22Rv1 (cell line): ENCODE data around the gene CLDN11.

Experiments used
- H3K27ac ChIP-seq: fragments of 450-650 bp; 2 replicates; pipeline ENCODE4 v1.5.1; 2017
- ZFX ChIP-seq: fragments of 450-650 bp; IDR thresholded peaks from 2 replicates; pipeline ENCODE4 v1.6.1; 2017; ENCODE audit warnings: antibody characterized with exemption, borderline replicate concordance
- TF ChIP-seq, protein P1 (sequence below): fragments of 450-650 bp; IDR thresholded peaks from 2 replicates; pipeline ENCODE4 v1.5.1; 2017; ENCODE audit warnings: mild to moderate bottlenecking

CLDN11 gene

DNA sequence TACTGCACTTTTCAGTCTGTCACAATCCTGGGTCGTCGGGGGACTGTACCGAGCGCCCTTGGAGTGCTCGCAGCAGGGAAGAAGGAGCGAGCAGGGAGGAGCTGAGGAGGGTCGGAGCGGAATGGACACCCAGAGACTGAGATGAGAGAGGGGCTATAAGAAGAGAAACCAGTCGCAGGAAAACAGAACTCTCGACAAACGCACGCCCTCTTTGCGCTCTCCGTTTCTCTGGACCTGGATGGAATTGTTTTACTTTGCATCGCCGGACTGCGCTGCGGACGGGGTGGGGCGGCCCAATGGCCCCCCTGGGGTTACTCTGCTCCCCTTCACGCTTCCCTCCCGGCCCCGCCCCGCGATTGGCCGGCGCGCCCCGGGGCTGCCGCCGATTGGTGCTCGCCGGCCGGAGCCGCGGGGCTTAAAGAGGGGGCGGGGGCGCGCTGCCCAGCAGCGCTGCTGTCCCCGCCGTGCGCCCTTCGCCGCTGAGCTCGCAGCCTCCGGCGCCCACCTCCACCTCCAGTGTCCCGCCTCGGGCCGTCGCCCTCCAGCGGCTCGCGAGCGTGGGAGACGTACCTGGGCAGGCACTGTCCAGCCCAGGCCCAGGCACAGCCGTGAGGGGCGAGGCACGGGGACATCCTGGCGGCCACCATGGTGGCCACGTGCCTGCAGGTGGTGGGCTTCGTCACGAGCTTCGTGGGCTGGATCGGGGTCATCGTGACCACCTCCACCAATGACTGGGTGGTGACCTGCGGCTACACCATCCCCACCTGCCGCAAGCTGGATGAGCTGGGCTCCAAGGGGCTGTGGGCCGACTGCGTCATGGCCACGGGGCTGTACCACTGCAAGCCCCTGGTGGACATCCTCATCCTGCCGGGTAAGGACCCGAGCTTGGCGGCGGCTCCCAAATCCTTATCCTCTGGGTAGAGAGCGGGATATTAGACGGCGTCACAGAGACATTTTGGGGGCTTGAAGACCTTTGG lies at the start of gene CLDN11:
Gene CLDN11 (plus strand): TSS at position 447 of the 977 bp plus-strand sequence. CDS start 199 bp downstream, at position 646.
- H3K27ac ChIP-seq, result peak within 1 kb of the TSS; percentile 51
- TF ChIP-seq ZFX, result no peak
- TF ChIP-seq, protein P1, sequence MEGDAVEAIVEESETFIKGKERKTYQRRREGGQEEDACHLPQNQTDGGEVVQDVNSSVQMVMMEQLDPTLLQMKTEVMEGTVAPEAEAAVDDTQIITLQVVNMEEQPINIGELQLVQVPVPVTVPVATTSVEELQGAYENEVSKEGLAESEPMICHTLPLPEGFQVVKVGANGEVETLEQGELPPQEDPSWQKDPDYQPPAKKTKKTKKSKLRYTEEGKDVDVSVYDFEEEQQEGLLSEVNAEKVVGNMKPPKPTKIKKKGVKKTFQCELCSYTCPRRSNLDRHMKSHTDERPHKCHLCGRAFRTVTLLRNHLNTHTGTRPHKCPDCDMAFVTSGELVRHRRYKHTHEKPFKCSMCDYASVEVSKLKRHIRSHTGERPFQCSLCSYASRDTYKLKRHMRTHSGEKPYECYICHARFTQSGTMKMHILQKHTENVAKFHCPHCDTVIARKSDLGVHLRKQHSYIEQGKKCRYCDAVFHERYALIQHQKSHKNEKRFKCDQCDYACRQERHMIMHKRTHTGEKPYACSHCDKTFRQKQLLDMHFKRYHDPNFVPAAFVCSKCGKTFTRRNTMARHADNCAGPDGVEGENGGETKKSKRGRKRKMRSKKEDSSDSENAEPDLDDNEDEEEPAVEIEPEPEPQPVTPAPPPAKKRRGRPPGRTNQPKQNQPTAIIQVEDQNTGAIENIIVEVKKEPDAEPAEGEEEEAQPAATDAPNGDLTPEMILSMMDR, result peak; percentile 24

DNA sequence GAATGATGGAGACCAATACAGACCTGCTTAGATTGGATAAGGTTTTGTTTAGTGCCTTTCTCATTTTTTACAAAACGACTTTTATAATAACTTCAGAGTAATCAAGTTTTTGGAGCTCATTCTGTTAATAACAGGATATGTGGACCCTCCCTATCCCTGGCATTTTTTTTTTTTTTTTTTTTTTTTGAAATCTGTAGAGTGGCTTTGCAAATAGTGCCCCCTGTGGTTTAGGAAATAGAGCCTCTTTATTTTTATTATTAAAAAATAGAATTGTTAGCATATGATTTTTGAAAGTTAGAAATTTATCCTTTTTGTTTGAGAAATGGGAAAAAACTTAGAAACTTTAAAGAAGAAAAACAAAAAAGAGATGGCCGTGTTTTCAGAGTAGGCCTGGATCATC lies 49.7 kb upstream of the CLDN11 start:
- no peak overlapping the region for H3K27ac ChIP-seq
- TF ChIP-seq, protein P1, result peak; percentile 36; the same call in 1 of the 2 replicates
- TF ChIP-seq ZFX, result no peak

DNA sequence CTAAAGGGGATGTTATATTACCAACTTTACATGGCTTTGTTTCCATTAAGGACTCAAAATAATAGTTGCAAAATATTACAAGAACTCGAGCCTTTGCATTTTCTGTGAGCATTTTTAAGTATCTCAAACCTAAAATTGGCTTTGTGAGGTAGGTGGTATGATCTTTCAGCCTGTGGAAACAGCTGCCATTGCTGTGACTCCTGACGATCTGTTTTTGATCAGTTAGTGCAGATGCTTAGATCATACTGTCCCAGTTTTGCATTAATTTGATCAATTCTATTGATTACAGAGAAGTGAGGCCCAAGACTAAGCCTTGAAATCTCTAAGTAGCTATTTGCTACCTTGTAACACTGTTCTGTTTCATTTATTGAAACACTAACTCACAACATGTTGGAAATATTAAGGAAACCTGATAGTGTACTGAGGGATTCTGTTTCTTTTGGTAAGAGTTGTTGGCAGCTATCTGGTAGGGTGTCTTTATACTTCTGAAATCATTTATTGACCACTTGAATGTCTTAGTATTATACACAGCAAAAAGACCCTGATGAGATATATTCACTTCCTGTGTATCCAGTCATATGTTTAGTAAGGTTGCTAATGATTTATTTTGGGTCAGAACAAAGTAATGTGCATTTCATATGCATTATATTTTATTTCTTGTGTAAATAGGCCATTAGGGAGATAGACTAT lies 46.3 kb upstream of the CLDN11 start:
- TF ChIP-seq ZFX, result no peak
- TF ChIP-seq, protein P1, result no peak
- no peak overlapping the region for H3K27ac ChIP-seq

DNA sequence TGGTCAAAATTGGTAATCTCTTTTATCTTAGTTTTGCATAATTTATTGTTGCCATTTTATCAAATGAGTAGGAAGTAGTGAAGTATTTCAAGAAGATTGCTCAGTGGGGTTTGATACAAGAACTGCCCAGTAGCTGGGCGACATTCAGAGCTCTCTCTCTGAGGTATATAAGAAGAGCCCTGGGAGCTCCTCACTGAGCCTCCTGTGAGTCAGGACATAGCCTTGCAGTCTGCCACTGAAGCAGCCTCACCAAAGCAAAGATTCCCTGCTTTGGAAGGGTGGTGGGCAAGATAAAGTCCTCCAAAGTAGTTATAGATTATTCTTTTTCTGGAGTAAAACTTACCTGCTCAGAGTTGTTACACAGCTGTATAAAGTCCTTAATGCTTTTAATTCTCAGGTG lies 35.1 kb upstream of the CLDN11 start:
- TF ChIP-seq ZFX, result no peak
- TF ChIP-seq, protein P1, result no peak
- no peak overlapping the region for H3K27ac ChIP-seq

DNA sequence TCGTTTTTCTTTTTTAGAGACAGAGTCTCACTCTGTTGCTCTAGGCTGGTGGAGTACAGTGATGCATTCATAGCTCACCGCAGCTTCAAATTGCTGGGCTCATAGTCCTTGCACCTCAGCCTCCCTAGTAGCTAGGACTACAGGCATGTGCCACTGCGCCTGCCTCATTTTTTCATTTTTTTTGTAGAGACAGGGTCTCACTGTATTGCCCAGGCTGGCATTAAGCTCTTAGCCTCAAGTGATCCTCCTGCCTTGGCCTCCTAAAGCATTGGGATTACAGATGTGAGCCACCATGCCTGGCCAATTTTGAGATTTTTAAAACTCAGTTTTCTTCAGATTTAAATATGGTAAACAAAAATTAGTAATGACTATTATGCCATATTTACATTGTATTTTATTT lies 32.2 kb upstream of the CLDN11 start:
- TF ChIP-seq, protein P1, result no peak
- H3K27ac ChIP-seq, result no peak overlapping the region

DNA sequence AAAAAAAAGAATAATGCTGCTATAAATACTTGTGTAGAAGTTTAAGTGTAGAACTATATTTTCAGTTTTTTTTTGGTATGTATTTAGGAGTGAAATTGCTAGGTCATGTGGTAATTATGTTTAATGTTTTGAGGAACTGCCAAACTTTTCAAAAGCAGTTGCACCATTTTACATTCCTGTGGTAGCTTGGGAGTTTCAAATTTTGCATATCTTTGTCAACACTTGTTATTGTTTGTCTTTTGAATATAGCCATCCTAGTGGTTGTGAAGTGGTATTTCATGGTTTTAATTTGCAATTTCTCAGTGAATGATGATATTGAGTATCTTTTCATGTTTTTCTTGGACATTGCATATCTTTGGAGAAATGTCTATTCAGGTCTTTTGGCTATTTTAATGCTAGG lies 30.7 kb upstream of the CLDN11 start:
- no peak overlapping the region for H3K27ac ChIP-seq
- TF ChIP-seq ZFX, result no peak
- TF ChIP-seq, protein P1, result no peak

DNA sequence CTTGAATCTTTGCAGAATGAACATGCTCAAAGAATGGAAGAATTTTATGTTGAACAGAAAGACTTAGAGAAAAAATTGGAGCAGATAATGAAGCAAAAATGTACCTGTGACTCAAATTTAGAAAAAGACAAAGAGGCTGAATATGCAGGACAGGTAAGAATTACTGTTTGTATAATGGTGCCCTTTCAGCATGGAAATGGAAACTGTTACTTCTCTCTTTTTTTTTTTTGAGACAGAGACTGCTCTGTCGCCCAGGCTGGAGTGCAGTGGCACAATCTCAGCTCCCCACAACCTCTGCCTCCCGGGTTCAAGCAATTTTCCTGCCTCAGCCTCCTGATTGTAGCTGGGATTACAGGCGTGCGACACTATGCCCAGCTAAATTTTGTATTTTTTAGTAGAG lies 27.6 kb upstream of the CLDN11 start:
- TF ChIP-seq, protein P1, result no peak
- TF ChIP-seq ZFX, result no peak
- H3K27ac ChIP-seq, result no peak overlapping the region
